Measurements from ENCODE around the gene STAP1.
A peak's percentile ranks its signal among the peaks of the same experiment; 100 is the strongest.
"Not testable (repeated sequence)": the region's sequence is repeated elsewhere in the genome, so short reads cannot be mapped to it uniquely, and the experiment has no call there.

Gene STAP1, protein sequence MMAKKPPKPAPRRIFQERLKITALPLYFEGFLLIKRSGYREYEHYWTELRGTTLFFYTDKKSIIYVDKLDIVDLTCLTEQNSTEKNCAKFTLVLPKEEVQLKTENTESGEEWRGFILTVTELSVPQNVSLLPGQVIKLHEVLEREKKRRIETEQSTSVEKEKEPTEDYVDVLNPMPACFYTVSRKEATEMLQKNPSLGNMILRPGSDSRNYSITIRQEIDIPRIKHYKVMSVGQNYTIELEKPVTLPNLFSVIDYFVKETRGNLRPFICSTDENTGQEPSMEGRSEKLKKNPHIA

DNA sequence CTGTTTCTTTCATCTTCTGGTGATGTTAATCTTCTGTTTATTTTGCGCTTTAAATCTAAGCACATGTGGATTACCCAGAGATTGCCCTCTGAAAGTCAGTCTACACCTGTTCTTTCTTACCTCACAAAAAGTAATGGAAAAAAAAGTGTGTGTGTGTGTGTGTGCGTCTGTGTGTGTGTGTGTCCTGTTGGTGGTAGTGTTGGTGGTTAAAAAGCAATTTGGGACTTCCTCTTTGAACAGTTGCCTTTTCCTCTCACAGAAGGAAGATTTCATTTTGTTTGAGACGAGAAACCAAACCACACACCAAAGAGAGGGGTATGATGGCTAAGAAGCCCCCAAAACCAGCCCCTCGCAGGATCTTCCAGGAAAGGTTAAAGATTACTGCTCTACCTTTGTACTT, at the start of gene STAP1:
Gene STAP1 (plus strand): TSS at position 235 of the 400 bp plus-strand sequence. CDS start 83 bp downstream, at position 318.
- H3K4me3 ChIP-seq (ENCODE audit: low read depth, low read length): no peak within 1 kb of the TSS
- DNase-seq (ENCODE audit: low read depth): no peak

DNA sequence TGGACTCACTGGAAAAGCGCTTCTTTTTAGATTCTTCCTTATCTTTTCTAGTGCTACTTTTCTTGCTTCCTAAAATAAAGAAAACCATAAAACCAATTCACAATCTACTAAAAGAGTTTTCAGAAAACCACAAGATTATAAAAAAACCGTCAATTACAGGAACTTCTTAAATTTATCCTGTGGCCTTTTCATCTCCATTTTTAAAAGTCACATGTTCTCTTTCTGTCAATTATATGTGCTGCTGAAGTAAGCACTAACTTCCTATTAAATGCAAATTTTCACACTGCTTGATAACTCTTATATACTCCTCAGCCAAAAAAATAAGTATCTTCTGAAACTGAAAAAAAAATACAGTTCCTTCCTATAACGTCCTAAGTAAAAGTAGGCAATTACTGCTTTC, 46.0 kb upstream of the STAP1 start:
- H3K4me3 ChIP-seq (ENCODE audit: low read depth, low read length): no peak overlapping the region

DNA sequence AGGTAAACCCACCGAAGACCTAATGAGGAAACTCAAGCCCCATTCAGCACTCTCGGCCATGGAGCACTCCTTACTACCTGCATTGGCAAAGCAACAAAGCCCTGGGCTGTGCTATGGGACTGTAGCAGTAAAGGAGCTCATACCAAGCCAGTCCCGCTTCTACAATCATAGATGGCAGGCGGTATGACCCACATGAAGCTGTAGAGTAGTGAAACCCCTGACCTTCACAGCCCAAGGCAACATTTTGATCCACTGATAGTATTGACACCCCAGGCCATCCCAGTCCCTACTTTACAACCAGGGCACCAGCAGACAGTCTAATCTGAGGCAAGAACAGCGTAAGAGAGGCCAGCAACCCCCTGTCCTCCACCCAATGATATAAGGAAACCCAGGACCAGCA, 38.4 kb upstream of the STAP1 start:
- H3K4me3 ChIP-seq (ENCODE audit: low read depth, low read length): no peak overlapping the region
- no peak for DNase-seq (ENCODE audit: low read depth)

More for the DNA sequence above, 46.0 kb upstream of the STAP1 start:
- DNase-seq (ENCODE audit: low read depth): no peak

DNA sequence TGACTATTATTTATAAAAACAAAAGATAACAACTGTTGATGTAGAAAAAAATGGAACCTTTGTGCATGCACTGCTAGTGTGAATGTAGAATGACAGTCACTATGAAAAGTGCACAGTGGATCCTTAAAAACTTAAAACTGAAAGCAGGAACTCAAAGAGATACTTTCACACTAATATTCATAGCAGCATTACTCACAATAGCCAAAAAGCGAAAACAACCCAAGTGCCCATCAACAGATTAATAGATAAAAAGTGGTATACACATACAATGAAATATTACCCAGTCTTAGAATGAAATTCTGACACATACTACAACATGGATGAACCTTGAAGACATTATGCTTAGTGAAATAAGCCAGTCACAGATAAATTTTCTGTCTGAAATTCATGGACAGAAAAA, 37.0 kb upstream of the STAP1 start:
- no peak overlapping the region for H3K4me3 ChIP-seq (ENCODE audit: low read depth, low read length)
- no peak for DNase-seq (ENCODE audit: low read depth)

DNA sequence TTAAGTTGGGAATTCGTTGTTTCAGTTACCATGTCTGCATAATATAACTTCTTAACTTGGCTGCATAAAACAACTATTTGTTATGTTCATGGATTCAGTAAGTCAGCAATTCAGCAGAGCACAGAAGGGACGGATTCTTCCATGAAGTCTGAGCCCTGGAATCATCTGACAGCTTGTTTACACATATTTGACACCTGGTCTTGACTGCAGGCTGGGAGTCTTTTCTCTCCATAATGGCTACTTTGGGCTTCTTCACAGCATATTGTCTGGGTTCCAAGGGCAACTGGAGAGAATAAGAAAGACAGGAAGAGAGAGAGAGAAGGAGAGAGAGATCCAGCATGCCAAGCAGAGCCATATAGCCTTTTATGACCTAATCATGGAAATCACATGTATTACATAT, 36.3 kb upstream of the STAP1 start:
- DNase-seq (ENCODE audit: low read depth): no peak
- H3K4me3 ChIP-seq (ENCODE audit: low read depth, low read length): no peak overlapping the region

DNA sequence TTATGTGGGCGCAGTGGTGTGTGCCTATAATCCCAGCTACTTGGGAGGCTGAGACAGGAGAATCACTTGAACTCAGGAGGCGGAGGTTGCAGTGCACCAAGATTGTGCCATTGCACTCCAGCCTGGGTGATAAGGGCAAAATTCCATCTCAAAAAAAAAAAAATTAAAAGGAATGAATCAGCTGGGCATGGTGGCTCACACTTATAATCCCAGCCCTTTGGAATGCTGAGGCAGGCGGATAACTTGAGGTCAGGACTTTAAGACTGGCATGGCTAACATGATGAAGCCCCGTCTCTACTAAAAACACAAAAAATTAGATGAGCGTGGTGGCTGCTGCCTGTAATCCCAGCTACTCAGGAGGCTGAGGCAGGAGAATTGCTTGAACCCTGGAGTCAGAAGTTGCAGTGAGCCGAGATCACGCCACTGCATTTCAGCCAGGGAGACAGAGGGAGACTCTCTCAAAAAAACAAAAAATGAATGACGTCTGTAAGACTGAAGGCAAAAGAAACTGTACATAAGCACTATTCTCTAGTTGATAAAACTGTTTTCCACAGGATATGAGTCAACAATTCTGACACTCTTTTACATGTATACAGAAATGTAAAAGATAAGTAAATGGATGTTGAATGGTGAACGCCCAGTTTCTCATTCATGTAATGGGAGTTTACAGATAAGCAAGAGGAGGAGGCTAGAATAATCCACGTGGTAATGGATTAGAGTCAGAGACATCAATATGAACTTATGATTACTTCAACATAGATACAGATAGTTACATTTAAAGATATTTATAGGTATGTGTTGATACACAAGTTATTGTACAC, 35.5 kb upstream of the STAP1 start:
- DNase-seq (ENCODE audit: low read depth): no peak
- no peak overlapping the region for H3K4me3 ChIP-seq (ENCODE audit: low read depth, low read length)

DNA sequence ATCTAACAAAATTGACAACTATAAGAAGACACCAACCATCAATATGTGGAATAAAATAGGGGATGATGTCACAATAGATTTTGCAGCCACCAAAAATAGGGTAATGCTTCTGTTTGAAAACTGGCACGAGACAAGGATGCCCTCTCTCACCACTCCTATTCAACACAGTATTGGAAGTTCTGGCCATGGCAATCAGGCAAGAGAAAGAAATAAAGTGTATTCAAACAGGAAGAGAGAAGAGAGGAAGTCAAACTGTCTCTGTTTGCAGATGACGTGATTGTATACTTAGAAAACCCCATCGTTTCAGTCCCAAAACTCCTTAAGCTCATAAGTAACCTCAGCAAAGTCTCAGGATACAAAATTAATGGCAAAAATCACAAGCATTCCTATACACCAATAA, 34.4 kb upstream of the STAP1 start:
- DNase-seq (ENCODE audit: low read depth); H3K4me3 ChIP-seq (ENCODE audit: low read depth, low read length): not testable (repeated sequence)

DNA sequence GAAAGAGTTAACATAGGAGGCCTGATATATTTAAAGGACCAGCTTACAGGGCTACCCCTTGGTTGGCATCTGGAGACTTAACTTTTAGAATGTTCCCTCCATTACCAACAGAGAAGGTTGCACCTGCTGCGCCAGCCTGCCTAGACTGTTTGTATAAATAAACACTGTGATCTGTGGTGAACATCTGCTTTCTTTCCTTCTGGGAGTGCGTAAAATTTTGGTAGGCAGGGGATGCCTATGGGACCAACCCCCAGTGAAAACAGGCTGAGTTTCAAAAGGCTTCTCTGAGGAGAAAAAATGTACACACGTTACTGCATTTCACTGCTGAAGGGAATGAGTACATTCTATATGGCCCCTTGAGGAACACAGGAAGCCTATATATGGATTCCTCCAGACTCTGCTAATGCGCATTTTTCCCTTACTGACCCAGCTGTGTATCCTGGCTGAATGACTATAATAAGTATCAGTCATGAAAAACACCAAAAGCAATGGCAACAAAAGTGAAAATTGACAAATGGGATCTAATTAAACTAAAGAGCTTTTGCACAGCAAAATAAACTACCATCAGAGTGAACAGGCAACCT, 27.1 kb upstream of the STAP1 start:
- no peak overlapping the region for H3K4me3 ChIP-seq (ENCODE audit: low read depth, low read length)
- DNase-seq (ENCODE audit: low read depth): no peak

DNA sequence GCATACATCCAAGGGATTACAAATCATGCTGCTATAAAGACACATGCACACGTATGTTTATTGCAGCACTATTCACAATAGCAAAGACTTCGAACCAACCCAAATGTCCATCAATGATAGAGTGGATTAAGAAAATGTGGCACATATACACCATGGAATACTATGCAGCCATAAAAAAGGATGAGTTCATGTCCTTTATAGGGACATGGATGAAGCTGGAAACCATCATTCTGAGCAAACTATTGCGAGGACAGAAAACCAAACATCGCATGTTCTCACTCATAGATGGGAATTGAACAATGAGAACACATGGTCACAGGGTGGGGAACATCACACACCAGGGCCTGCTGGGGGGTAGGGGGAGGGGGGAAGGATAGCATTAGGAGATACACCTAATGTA, 26.1 kb upstream of the STAP1 start:
- DNase-seq (ENCODE audit: low read depth); H3K4me3 ChIP-seq (ENCODE audit: low read depth, low read length): not testable (repeated sequence)

DNA sequence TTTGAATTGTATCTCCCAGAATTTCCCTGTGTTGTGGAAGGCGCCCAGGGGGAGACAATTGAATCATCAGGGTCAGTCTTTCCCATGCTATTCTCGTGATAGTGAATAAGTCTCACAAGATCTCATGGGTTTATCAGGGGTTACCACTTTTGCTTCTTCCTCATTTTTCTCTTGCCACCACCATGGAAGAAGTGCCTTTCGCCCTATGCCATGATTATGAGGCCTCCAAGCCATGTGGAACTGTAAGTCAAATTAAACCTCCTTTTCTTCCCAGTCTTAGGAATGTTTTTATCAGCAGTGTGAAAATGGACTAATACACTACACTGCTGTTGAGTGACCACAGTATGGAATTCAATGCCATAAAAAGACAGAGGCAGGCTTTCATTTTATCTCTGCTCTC, 25.4 kb upstream of the STAP1 start:
- DNase-seq (ENCODE audit: low read depth): no peak
- H3K4me3 ChIP-seq (ENCODE audit: low read depth, low read length): no peak overlapping the region

DNA sequence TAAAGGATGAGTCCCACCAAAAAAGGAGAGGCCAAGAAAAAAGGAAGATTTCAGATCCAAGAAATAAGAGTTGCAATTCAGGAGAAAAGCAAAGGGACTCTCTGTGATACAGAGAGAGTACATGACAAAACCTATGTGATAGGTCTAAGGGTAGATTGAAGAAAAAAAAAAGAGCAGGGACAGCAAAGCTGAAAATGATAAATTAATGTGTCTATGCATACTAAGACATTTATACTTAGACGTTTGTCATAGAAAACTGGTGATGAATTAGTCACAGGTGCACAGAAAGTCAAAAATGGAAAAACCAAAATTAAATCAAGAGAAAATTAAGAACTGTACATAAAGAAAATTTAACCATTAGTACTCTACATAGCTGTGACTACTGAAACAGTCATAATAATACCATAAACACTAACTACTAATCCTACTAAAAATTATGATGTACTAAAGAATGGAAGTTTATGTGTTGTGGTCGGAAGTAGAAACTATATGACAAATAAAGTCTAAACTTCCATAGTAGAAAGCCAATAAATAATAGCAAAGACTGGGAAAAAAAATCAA, 23.2 kb upstream of the STAP1 start:
- H3K4me3 ChIP-seq (ENCODE audit: low read depth, low read length): no peak overlapping the region
- no peak for DNase-seq (ENCODE audit: low read depth)

DNA sequence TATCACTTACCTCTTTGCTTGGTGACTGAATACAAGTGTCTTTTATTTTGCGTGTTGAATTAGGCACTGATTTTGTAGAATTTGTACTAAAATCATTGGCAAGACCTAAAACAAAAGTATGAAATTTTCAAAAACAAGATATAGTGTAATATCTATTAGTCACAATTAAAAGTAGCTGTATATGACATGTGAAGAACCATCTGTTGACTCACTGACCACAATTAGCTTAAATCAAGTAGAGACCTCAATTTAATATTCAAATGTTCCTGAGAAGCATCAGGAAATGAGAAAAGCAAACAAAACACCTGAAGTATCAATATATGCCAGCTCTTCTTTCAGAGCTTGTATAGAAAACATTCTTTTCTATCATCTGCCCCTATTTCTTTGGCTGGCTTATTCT, 18.7 kb upstream of the STAP1 start:
- H3K4me3 ChIP-seq (ENCODE audit: low read depth, low read length): no peak overlapping the region
- no peak for DNase-seq (ENCODE audit: low read depth)

DNA sequence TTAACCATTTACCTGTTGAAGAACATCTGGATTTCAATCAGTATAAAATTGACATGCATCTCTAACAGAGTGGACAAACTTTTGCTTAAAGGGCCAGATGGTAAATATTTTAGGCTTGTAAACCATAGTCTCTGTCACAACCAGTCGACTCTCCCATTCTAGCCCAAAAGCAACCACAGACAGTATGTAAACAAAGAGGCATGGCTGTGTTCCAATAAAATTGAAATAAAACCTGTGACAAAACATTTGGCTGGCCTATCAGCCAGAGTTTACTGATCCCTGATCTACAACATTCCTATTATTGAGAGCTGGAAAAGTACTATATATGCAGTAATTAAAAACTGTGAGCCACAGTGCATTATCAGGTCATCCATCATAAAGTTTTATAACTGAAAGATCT, 16.5 kb upstream of the STAP1 start:
- H3K4me3 ChIP-seq (ENCODE audit: low read depth, low read length): no peak overlapping the region
- no peak for DNase-seq (ENCODE audit: low read depth)

DNA sequence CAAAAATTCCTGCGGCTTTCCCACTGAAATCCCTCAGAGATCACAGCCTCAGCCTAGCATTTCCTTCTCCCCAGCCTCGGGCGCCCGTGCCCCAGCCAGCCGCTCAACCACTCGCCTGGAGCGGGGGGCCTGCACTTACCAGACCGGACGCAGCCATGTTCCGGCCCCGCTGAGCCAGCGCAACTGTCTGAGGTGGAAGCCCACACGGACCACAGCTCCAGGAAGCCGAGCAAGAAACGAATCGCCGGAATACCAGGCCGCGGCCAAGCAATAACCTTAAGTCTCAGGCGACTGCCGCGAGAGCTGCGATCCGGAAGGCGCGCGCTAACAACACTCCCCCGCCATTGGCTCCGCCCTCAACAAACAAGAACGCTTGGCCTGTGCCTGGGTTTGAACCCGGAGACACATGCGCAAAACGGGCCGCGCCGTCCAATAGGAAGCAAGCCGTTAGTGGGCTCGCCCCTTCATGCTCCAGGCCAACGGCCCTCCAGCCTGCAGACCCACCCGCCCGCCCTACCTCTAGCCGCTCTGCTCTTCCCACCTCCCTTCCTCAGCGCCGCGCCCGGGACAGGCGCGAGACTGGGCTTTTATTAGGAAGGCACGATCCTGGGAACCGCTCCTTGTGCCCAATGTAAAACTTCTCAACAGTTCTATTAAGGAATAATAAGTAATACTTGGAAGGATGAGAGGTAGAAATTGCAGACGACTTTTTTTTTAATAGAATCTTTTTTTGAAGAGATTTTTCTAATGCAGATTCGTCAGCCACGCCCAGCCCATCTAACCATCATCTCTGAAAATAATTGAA, 13.1 kb upstream of the STAP1 start, which contains the start of gene CENPC:
Gene CENPC (minus strand): TSS at position 305 of the 805 bp plus-strand sequence. CDS start 148 bp downstream, at position 157.
- peak; percentile 95 for DNase-seq (ENCODE audit: low read depth)

DNA sequence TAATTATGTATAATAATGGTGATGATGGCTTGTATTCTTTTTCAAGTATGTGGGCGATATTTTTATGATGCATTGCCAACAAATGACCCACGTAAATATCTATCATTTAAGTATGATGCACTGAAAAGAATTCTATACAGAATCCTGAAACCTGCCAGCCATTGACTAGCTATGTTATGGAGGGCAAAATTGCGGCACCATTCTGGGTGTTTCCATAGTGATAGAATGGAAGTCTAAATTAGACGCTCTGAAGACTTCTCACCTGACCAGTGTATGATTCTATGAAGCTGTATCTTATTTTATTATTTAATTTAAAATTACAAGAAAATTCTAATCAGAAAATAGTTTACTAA, 12.5 kb upstream of the STAP1 start:
- no peak for DNase-seq (ENCODE audit: low read depth)

More for the DNA sequence above, 13.1 kb upstream of the STAP1 start, which contains the start of gene CENPC:
- peak within 1 kb of the TSS; percentile 84 for H3K4me3 ChIP-seq (ENCODE audit: low read depth, low read length)

DNA sequence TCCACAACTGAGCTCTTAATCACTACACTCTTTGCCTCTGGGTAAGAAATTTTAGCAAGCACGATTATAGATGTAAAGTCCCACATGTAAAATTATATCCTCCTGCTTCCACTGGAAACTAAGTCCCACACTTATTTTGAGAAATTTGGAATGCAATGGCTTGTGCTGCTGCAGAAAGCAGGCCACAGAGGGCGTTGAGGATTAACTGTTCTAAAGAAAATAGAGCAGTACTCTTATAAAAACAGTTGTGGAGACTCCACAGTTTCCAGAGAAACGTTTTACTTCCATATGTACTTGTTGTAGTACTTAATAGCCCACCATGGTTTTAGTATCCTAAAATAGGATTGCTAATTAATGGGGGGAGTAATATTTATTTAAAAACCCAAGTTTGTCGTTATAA, 11.6 kb upstream of the STAP1 start:
- no peak overlapping the region for H3K4me3 ChIP-seq (ENCODE audit: low read depth, low read length)
- no peak for DNase-seq (ENCODE audit: low read depth)

More for the DNA sequence above, 12.5 kb upstream of the STAP1 start:
- peak overlapping the region; percentile 84 for H3K4me3 ChIP-seq (ENCODE audit: low read depth, low read length)

DNA sequence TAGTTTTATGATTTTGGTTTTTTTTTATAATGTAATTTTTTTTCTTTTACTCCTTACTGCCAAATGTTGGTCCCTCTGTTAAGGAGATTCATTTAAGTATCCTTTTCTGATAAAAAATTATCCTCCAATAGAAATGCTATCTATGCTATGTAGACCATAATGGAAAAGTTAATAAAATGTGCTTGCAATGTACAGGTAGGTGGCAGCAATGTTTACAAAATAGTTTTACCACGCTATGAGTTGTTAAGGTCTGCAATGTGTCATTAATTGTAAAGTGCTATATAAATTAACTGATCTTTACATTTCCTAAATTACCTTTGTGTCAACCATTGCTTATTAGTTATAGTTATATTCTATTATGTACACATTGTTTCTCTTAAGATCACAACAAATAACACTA, 9.4 kb upstream of the STAP1 start:
- no peak for DNase-seq (ENCODE audit: low read depth)

DNA sequence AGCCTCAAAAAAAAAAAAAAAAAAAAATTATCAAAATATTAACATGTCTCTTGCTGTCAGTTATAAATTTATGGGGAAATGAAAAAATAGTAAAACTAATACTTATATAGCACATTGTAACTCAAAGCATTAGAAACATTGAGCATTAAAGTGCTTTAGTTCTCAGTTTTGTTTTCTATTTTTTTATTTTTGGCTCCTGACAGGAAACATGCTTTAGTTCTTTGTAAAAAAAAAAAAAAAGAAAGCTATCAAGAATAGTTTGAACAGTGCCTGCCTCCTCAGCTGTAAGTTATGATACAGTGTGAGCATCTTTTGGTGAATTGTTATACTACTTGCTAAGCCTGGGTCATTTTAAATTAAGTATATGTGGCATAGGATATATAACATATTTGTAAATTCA, 8.1 kb upstream of the STAP1 start:
- DNase-seq (ENCODE audit: low read depth): no peak
- H3K4me3 ChIP-seq (ENCODE audit: low read depth, low read length): no peak overlapping the region

More for the DNA sequence above, 9.4 kb upstream of the STAP1 start:
- no peak overlapping the region for H3K4me3 ChIP-seq (ENCODE audit: low read depth, low read length)

DNA sequence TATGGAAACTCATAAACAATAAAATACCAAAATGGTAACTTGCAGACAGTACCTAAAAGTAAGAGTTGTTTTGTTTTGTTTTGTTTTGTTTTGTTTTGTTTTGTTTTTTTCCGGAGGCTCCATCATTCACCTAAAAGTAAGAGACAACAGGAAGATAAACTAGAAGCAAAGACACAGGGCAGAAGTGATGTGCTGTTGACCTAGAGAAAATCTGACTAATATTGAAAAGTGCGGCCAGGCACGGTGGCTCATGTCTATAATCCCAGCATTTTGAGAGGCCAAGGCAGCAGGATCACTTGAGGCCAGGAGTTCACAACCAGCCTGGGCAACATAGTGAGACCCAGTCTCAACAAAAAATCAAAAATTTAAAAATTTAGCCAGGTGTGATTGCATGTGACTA, 7.7 kb upstream of the STAP1 start:
- DNase-seq (ENCODE audit: low read depth): no peak
- H3K4me3 ChIP-seq (ENCODE audit: low read depth, low read length): no peak overlapping the region

Measured in skeletal muscle cell (primary cell).